Posterior vena cava (tissue), 2 donors: ENCODE measurements around the gene MBD4. TPM values are rescaled to one million over a fixed set of nuclear protein-coding genes. Genes with fewer than 3 reads are reported as not detected.
"Not testable (repeated sequence)": the region's sequence is repeated elsewhere in the genome, so short reads cannot be mapped to it uniquely, and the experiment has no call there.

Experiments
- DNase-seq: peaks from one replicate; pipeline ENCODE4 v3.0.0-alpha.2; 2020; ENCODE audit warnings: low spot score
- intact Hi-C, 2 donors: fragments of 100-400 bp; cut with DNase I; formaldehyde crosslinking; loops; one replicate each; pipeline versions ENCODE4 v1.14.1 to v1.14.2; 2022 to 2023
- long read RNA-seq, 2 donors: library from polyadenylated mRNA; unstranded; transcript quantifications; one replicate each; pipeline ENCODE4 v2.0.0, GENCODE V29; 2020 to 2021
- total RNA-seq, 2 donors: library from RNA; stranded (reverse); fragmentation: NEBNext Ultra II Directional; extraction: Animal tissue kit (Norgen Biotek cat#: 25700); gene quantifications; one replicate each; pipeline ENCODE4 v1.2.1, GENCODE V29; 2021
- donor health status: DM: yes; HTN: yes; CAD: no.
- donor health status: DM: yes; HTN: yes; CAD: no.

Gene MBD4
- 10 to 100 TPM; 23.1 to 24.9 TPM for total RNA-seq
- long read RNA-seq, donor 1, partial matches to known transcripts, result 3 of 7 reads
- long read RNA-seq, donor 1, other reads (novel, unspliced or antisense), result 1 of 7 reads
- long read RNA-seq, donor 2, transcript MBD4-203 (8 exons, 2,478 nt), result major isoform, 9 of 34 reads
- long read RNA-seq, donor 2, partial matches to known transcripts, result 20 of 34 reads
- long read RNA-seq, donor 2, other reads (novel, unspliced or antisense), result 4 of 34 reads

DNA sequence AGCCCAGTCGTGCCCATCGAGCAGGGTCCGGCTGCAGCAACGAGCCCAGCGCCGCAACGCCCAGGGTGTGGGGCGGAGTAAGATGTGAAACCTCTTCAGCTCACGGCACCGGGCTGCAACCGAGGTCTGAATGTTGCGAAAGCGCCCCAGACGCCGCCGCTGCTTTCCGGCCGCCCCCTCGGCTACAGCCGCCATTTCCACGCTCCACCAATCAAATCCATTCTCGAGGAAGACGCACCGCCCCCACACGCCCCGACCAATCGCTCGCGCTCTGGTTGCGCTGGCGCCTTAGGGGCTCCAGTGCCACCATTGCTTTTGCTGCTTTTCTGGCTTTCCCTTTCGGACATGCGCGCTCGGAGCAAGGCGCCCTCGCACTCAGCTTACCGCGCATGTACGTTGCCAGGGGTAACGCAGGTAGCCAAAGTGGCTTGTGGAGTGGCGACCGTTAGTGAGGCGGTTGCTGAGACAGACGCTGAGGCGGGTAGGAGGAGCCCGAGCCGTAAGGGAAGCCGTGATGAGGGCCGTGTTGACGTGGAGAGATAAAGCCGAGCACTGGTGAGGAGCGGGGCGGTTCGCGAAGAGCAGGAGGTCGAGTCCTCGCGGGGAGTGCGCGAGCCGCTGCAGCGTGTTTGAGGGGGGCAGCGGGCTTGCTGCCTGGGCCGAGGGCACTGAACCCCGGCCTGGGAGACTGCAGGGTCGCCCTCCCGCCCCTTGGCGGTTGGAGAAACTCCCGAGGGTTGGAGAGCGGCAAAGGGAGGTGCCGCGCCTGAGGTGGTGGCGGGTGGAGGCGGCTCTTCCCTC is at the start of gene MBD4, which contains the start of gene IFT122:
Gene MBD4 (minus strand): TSS at position 132 of the 801 bp plus-strand sequence. CDS start 115 bp downstream, at position 17.
Gene IFT122 (plus strand): TSS at position 408 of the 801 bp plus-strand sequence. CDS start 107 bp downstream, at position 515.
- peak; percentile 99 for DNase-seq
- intact Hi-C loops, result no loop called here

DNA sequence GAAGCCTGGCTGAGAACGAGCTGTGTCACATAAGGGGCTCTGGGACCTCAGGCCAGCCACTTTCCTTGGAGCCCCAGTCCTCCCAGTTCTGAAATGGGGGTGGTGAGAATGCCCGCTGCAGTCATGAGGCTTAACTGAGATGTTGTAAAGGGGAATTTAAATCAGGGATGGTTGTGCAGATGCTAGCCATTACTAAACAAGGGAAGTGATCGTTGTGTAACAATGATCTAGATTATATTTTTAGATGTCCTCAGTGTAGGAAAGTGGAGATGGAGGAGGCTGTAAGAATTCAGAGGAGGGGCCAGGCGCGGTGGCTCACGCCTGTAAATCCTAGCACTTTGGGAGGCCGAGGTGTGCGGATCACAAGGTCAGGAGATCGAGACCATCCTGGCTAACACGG is 49.5 kb upstream of the MBD4 start:
- not testable (repeated sequence) for DNase-seq
- intact Hi-C loops, result loop anchor here in 1 of 2 donors (10.0 kb wide), 2 partner anchors 336 to 446 kb away; no protein-coding TSS in a partner anchor

DNA sequence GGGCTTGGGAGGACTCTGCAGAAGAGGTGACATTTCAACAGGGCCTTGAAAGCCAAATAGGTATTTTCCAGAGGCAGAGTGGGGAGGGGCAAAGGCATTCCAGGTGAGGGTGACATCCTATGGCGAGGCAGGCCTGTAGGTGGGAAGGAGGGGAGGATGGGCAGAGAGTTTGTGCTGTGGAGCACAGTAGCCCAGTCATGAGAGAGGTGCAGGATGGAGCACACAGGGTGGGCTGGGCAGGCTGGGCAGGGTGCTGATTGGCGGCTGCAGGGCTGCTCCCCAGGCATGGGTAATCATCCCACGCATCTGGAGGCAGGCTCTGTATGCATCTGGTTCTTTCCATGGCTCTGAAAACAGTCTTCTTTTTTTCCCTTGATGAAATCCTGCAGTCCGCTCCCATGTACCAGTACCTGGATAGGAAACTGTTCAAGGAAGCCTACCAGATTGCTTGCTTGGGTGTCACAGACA is 48.2 kb upstream of the MBD4 start:
- not testable (repeated sequence) for DNase-seq
- intact Hi-C loops, result loop anchor here in 1 of 2 donors (10.0 kb wide), 2 partner anchors 337 to 447 kb away; no protein-coding TSS in a partner anchor

DNA sequence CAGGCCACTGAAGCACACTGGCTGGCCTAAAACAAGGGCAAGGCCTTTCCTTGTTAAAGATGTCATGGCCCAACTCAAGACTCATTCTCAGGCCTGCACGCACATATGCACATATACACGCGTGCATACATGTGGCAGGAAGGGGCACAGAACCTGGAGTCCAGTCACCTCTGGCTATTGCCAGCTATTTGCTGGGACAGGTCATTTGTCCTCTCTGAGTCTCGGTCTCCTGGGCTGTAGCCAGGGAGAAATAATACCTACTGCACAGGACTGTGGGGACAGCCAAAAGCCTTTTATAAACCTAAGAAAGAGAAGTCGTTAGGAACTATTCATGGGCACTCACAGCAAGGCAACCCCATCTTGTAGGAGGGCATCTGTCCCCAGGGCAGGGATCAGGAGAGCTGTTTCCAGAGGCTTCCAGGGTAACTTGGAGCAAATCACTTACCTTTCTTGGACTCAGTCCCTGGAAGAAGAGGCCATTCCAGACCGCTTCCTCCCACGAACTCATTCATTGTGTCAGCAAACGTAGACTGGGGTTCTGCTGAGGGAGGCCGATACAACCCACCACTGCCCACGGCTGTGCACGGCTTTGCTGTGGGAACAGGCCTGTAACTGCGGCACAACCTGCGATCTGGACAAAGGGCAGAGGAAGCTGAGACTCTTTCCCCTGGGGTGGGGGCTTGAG is 47.6 kb upstream of the MBD4 start:
- DNase-seq, result no peak
- intact Hi-C loops, result loop anchor here in 1 of 2 donors (10.0 kb wide), 2 partner anchors 337 to 447 kb away; no protein-coding TSS in a partner anchor

DNA sequence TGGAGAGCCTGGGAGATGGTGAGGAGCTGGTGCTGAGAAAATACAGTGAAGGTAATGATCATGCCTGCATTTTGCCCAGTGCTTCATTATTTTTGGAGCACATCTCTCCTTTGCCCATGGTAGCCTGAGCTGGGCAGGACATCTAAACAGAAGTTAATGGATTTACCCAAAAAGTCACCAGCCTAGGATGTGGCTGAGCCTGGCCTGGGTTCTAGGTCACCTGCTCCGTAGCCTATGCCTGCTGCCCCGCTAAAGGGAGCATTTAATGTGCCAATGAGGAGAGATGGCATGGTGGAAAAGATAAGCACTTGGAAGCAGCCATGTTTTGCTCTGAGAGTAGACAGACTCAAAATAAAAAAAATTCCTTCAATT is 46.9 kb upstream of the MBD4 start:
- DNase-seq, result no peak
- intact Hi-C loops, result loop anchor here in 1 of 2 donors (10.0 kb wide), 2 partner anchors 338 to 448 kb away; no protein-coding TSS in a partner anchor

DNA sequence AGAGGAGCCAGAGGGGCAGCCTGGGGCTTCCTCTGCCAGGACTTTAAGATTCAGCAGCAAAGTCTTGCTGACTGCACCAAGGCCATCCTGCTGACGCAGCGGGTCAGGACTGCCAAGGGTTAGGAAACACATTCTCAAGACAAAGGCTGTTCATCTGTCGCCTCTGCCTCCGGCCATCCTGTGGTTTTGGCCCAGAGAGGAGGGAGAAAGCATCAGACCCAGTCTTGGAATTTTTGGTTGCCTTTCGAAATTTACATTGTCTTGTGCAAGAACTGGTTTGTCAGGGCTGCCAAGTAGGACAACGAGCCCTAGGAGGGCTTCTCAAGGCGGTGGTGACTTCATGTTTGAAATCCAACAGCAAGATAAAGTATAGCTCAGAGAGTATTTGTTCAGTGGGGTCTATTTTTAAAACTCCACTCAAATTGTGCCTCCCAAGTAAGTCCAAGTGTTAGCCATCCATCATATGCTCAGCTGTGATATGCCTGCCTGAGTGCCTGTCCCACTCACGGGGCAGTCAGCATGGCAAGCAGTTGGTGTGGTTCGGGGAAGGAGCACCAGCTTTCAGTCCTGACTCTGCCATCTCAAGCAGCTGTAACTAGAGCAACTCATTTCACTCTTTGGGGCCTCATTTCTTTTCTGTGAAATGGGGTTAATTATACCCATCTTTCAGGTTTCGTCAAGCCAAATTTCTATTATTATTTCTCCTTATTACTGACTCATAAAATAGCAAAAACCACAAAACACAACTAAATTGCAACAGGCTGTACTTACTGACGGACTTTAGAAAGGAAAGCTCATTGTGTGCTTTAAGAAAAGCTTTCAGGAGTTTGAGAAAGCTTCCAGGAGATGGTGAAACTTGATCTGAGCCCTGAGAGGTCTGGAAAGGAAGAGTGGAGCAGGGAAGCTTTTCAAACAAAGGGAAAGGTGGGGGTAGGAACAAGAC is 46.2 kb upstream of the MBD4 start:
- DNase-seq, result peak; percentile 98
- intact Hi-C loops, result loop anchor here in 1 of 2 donors (10.0 kb wide), 2 partner anchors 339 to 449 kb away; no protein-coding TSS in a partner anchor

DNA sequence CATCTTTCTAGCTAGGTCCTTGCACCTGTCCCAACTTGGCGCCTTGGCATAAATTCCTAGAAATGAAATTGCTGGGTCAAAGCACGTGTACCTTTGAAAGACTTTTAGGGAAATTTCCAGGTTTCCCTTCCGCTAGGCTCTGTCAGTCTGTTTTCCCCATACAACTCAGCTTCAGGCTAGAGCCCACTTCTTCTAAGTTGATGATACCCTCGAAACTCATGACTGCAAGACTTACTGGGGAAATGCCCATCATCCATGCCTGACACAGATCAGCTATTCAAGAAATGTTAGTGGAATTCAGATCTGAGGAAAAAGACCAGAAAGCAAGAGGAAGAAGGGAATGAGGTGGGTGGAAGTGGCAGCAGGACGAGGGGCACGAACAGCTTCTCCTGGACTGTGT is 45.4 kb upstream of the MBD4 start:
- intact Hi-C loops, result loop anchor here in 1 of 2 donors (10.0 kb wide), 2 partner anchors 340 to 450 kb away; no protein-coding TSS in a partner anchor
- DNase-seq, result not testable (repeated sequence)

DNA sequence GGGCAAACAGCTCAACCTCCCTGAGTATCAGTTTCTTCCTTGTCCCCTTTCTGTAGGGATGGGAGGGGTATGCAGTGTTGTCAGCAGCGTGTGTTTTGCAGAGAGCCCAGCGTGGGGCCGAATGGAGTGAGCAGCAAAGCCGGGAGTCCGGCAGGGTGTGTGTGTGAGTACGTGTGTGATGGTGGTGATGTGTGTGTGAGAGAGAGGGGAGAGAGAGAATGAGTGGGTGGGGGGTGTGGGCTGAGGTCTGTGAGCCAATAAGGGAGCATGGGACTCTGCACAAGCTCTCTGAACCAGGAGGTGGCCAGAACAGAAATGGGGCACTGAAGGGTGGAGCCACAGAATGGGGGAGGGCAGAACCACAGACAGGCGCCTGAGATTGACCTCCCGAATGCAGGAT is 44.1 kb upstream of the MBD4 start:
- DNase-seq, result no peak
- intact Hi-C loops, result loop anchor here (1.0 to 10.0 kb wide), 3 partner anchors 48 to 451 kb away; no protein-coding TSS in a partner anchor

DNA sequence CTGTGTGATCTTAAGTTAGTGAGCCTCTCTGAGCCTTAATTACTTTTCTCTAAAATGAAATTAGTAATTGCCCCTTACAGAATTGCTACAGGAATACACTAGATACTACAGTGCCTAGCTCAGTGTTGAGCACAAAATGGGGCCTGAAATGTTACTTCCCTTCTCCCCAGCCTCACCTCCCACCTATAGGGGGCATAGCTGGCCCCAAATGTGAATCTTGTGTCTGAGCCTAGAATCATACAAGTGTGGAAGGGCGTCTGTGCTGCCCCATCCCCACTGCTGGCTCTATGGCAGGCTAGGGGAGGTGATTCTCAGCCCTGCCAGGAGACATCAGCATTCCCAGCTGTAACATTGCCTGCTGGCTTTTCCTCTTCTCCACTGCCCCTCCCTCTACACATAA is 43.0 kb upstream of the MBD4 start:
- DNase-seq, result no peak
- intact Hi-C loops, result loop anchor here in 1 of 2 donors (10.0 kb wide), 2 partner anchors 342 to 452 kb away; no protein-coding TSS in a partner anchor

DNA sequence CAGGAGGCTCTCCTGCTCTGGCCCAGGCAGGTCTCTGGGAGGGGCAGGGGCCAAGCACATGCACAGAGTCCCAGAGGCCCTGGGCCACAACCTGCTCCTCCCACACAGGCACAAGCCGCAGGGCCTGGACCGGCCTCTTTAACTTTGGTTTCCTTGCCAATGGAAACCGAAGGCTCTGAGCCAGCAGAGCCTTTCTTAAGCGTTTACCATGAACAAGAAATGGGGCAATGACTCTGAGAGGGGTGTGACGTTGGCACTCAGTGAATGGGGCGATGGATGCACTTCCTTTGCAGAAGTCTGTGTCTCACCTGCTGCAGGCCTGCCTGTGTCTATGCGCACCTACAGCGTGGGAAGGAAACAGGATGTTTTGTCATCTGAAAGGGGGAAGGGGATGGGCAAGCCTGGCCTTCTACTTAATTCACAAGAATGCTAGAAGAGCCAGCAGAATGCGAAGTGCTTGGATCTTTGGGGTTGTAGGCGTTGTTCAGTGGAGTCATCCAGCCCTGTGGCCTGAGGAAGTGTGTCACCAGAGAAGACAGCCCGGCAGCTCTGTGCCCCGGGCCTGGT is 42.1 kb upstream of the MBD4 start:
- intact Hi-C loops, result loop anchor here in 1 of 2 donors (10.0 kb wide), 2 partner anchors 343 to 453 kb away; no protein-coding TSS in a partner anchor

DNA sequence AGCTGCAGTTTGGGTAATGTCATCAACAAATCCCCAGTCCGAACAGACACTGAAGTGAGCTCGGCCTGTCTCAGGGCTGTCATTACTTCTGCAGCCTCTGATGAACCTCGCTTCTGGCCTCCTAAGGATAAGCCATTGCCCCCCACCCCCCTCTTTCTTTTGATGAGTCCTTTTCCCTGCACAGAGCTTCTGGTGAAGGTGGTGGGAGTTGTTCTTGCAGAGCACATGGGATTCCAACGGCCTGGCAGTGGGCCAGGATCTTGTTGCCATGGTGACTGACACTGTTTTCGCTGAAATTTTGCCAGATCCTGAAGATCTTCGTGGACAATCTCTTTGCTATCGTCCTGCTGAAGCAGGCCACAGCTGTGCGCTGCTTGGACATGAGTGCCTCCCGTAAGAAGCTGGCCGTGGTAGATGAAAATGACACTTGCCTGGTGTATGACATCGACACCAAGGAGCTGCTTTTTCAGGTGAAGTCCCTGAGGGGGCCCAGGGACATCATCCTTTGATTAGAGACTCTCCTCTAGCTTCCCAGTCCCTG is 41.5 kb upstream of the MBD4 start:
- intact Hi-C loops, result loop anchor here in 1 of 2 donors (10.0 kb wide), 2 partner anchors 344 to 454 kb away; no protein-coding TSS in a partner anchor
- not testable (repeated sequence) for DNase-seq

More for the DNA sequence above, 42.1 kb upstream of the MBD4 start:
- DNase-seq, result peak; percentile 91

DNA sequence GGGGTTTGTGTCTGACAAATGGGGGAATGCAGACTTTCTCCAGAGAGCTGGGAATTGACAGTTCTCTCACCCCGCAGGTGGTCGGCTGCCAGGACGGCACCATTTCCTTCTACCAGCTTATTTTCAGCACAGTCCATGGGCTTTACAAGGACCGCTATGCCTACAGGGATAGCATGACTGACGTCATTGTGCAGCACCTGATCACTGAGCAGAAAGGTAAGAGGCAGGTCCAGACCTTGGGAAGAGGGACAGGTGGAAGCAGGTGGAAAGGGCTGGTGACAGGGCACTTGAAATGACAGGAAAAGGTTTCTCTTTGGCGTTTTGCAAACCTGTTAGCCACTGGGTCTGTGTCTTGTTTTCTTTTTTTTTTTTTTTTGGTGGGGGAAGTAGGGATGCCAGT is 36.8 kb upstream of the MBD4 start:
- intact Hi-C loops, result no loop called here
- no peak for DNase-seq

DNA sequence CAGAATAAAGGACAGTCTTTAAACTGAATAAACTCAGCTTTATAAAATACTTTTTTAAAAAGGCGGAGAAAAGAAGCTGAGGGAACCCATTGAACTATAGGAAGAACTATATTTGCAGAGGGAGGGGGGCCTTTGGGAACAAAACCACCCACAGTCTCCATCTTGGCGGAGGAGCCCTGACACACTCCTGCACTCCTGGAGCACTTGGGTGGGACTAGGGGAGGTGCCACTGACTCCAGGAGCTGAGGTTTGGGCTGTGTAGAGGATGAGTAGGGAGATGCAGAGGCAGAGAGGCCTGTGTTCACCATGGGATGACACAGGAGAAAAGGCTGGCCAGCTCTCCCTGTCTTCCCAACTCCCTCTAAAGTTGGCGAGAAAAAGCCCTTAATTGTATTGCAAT is 36.1 kb upstream of the MBD4 start:
- no peak for DNase-seq
- intact Hi-C loops, result no loop called here

DNA sequence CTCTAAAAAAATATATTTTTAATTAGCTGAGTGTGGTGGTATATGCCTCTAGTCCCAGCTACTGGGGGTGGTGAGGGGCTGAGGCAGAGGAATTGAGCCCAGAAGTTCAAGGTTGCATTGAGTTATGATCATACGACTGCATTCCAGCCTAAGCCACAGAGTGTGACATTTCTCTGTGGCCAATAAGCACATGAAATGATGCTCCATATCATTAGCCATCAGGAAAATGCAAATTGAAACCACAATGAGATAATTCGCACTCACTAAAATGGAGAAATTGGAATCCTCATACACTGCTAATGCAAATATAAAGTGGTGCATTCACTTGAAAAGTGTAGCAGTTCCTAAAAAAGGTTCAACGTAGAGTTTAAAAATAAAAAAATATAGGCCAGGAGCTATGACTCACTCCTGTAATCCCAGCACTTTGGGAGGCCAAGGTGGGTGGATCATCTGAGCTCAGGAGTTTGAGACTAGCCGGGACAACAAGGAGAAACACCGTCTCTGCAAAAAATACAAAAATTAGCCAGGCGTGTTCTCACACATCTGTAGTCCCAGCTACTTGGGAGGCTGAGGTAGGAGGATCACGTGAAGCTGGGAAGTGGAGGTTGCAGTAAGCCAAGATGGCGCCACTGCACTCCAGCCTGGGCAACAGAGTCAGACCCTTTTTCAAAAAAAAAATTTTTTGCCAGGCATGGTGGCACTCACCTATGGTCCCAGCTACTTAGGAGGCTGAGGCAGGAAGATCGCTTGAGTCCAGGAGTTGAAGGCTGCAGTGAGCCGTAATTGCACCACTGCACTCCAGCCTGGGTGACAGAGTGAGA is 35.4 kb upstream of the MBD4 start:
- no peak for DNase-seq
- intact Hi-C loops, result no loop called here

DNA sequence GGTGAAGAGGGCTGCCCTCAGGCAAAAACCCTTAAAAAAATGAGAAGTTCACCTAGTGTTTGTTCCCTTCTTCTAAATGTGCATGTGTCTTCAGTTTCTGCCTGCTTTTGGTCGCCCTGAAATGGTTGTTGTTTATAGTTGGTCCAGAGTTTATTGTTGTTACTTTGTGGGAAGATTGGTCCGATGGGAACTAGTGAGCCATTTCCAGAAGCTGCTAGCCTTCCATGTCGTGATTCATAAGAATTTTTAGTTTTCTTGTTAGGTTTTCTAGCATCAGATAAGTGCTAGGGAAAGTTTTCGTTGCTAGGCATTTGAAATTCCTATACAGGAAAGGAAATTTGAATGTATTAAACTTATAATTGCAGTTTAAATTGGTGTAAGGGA is 34.0 kb upstream of the MBD4 start:
- no peak for DNase-seq
- intact Hi-C loops, result no loop called here

DNA sequence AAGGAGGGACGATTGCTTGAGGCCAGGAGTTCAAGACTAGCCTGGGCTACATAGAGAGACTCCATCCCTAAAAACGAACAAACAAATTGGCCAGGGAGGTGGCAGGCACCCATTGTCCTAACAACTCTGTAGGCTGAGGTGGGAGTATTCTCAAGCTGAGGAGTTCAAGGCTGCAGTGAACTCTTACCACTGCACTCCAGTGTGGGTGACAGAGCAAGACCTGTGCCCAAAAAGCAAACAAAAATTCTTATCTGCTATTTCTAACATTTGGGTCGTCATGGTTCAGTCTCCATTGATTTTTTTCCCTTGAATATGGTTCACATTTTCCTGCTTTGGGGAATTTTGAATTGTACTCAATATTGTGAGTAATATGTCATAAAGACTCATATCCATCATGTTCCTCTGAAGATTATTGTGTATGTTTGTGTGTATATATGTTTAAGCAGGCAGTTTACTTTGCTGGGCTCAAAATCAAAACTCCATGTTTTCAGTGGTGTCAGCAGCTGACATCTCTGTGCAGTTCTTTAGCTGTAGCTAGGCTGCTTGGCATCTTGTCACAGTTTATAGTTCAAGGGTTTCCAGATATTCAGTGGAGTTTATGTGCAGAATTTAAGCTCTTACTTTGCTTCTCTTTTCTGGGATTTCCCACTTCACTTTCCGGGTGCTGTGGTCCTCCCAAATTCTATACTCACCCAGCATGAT is 33.5 kb upstream of the MBD4 start:
- intact Hi-C loops, result no loop called here
- no peak for DNase-seq
